GM12878 (cell line): ENCODE data around the gene FGFBP1. TPM values are rescaled to one million over a fixed set of nuclear protein-coding genes. Genes with fewer than 3 reads are reported as not detected.

Experiments used
- ATAC-seq: fragments of 200-7000 bp; cut with Tn5 transposase; 3 replicates; pipeline ENCODE4 v1.9.1; 2020; ENCODE audit warnings: mild to moderate bottlenecking, moderate library complexity
- BruUV-seq: library from RNA; stranded (reverse); fragments of 400-500 nt; replicated peaks from 2 replicates; lab custom pipeline; 2021; lab: Mats Ljungman, UMichigan
- CTCF ChIA-PET: fragments of 300-600 bp; sonication (Branson Sonifier 250); formaldehyde crosslinking; extraction: SDS; loops from one replicate; lab custom pipeline; 2021; ENCODE audit warnings: inconsistent platforms; lab: Yijun Ruan, JAX
- POLR2A ChIA-PET: fragments of 350-600 bp; formaldehyde crosslinking; extraction: SDS; loops from one replicate; lab custom pipeline; 2021; ENCODE audit warnings: inconsistent platforms; lab: Charles Lee
- RAD21 ChIA-PET: fragments of 300-600 bp; sonication (Branson Sonifier 250); formaldehyde crosslinking; loops from one replicate; lab custom pipeline; 2023; ENCODE audit warnings: antibody characterized with exemption; ENCODE audit not compliant: unreplicated experiment; lab: Charles Lee
- SMC1A ChIA-PET: fragments of 300-600 bp; sonication (Branson Sonifier 250); formaldehyde crosslinking; loops from one replicate; lab custom pipeline; 2023; ENCODE audit not compliant: unreplicated experiment, uncharacterized antibody; lab: Charles Lee
- DNase-seq: peaks from one replicate; pipeline ENCODE4 v3.0.0-alpha.2; 2011; ENCODE audit warnings: low read depth, low spot score
- FAIRE-seq: peaks from 3 replicates; lab custom pipeline; 2011; peaks lifted over from hg19 to GRCh38; lab: Jason Lieb, UNC
- H2AFZ ChIP-seq: 2 replicates; pipeline ENCODE4 v1.6.0; 2011; ENCODE audit warnings: low read depth, low read length, control low read depth; ENCODE audit not compliant: control insufficient read depth
- H3K27ac ChIP-seq: 2 replicates; pipeline ENCODE4 v1.5.1; 2011; ENCODE audit warnings: control low read depth; ENCODE audit not compliant: control insufficient read depth, insufficient read depth
- H3K27me3 ChIP-seq, 2 experiments: replicated peaks in 1 of 2; 2 replicates each; pipeline versions ENCODE4 v1.6.0 to v1.6.1; 2011; ENCODE audit warnings: low read length in 1 of 2; ENCODE audit not compliant: control insufficient read depth in 2 of 2, insufficient read depth in 2 of 2
- H3K36me3 ChIP-seq, 2 experiments: 2 replicates each; pipeline ENCODE4 v1.5.1; 2011; ENCODE audit warnings: low read length in 1 of 2; ENCODE audit not compliant: control insufficient read depth in 2 of 2, insufficient read depth in 2 of 2
- H3K4me1 ChIP-seq: 2 replicates; pipeline ENCODE4 v1.6.1; 2011; ENCODE audit warnings: mild to moderate bottlenecking, low read length, moderate library complexity, mixed read lengths; ENCODE audit not compliant: control insufficient read depth, insufficient read depth
- H3K4me2 ChIP-seq: 2 replicates; pipeline ENCODE4 v1.6.0; 2011; ENCODE audit warnings: control low read depth; ENCODE audit not compliant: control insufficient read depth, insufficient read depth
- H3K4me3 ChIP-seq: fragments of 200-600 bp; sonication (generic); 2 replicates; pipeline ENCODE4 v1.5.1; 2016
- H3K79me2 ChIP-seq: 2 replicates; pipeline ENCODE4 v1.6.0; 2011; ENCODE audit warnings: low read length; ENCODE audit not compliant: control insufficient read depth, insufficient read depth
- H3K9ac ChIP-seq: 2 replicates; pipeline ENCODE4 v1.8.0; 2011; ENCODE audit warnings: low read length, control low read depth, mixed read lengths; ENCODE audit not compliant: control insufficient read depth, insufficient read depth
- H3K9me3 ChIP-seq: replicated peaks from 3 replicates; pipeline ENCODE4 v1.5.1; 2011; ENCODE audit warnings: mild to moderate bottlenecking, low read length; ENCODE audit not compliant: control insufficient read depth, insufficient read depth
- H4K20me1 ChIP-seq: 2 replicates; pipeline ENCODE4 v1.6.0; 2011; ENCODE audit not compliant: control insufficient read depth, insufficient read depth
- BHLHE40 ChIP-seq, 2 experiments: fragments of 450-650 bp in 1 of 2; IDR thresholded peaks; 2 replicates each; pipeline ENCODE4 v1.6.1; 2011 to 2017; ENCODE audit warnings: low read depth in 2 of 2, borderline replicate concordance in 1 of 2, improper control_type of control experiment in 1 of 2, low read length in 1 of 2, mild to moderate bottlenecking in 1 of 2
- CBX3 ChIP-seq: fragments of 200-600 bp; sonication (generic); IDR thresholded peaks from 2 replicates; pipeline ENCODE4 v1.6.1; 2016; ENCODE audit warnings: low read depth, borderline replicate concordance
- CREM ChIP-seq: IDR thresholded peaks from 2 replicates; pipeline ENCODE4 v1.6.1; 2014; ENCODE audit warnings: antibody characterized with exemption, low read depth
- CUX1 ChIP-seq: IDR thresholded peaks from 2 replicates; pipeline ENCODE4 v1.6.1; 2012; ENCODE audit warnings: improper control_type of control experiment, low read depth, low read length; ENCODE audit not compliant: insufficient replicate concordance
- E4F1 ChIP-seq: fragments of 450-650 bp; IDR thresholded peaks from 2 replicates; pipeline ENCODE4 v1.6.1; 2018; ENCODE audit warnings: borderline replicate concordance, mild to moderate bottlenecking; ENCODE audit not compliant: partially characterized antibody
- MLLT1 ChIP-seq: fragments of 450-650 bp; IDR thresholded peaks from 2 replicates; pipeline ENCODE4 v1.6.1; 2016; ENCODE audit warnings: mild to moderate bottlenecking
- MTA3 ChIP-seq: IDR thresholded peaks from 2 replicates; pipeline ENCODE4 v1.6.1; 2012; ENCODE audit warnings: low read length, inconsistent platforms, borderline replicate concordance
- NR2C2 ChIP-seq: IDR thresholded peaks from 2 replicates; pipeline ENCODE4 v1.6.1; 2011; ENCODE audit warnings: borderline replicate concordance, low read depth; ENCODE audit not compliant: control insufficient read depth, insufficient read length
- SPI1 ChIP-seq: IDR thresholded peaks from 2 replicates; pipeline ENCODE4 v1.6.1; 2011; ENCODE audit warnings: low read depth, mild to moderate bottlenecking, low read length, moderate library complexity, borderline replicate concordance; ENCODE audit not compliant: insufficient read depth
- TAF1 ChIP-seq: IDR thresholded peaks from 2 replicates; pipeline ENCODE4 v1.6.1; 2011; ENCODE audit warnings: mild to moderate bottlenecking, low read depth, low read length, borderline replicate concordance
- ZBTB4 ChIP-seq: fragments of 450-650 bp; formaldehyde crosslinking; IDR thresholded peaks from 2 replicates; pipeline ENCODE4 v1.4.0; 2022; ENCODE audit warnings: mild to moderate bottlenecking, moderate library complexity
- WGBS: methylation state at CpG from one replicate; pipeline ENCODE4 v1.1.6; 2016; ENCODE audit warnings: low lambda C conversion rate; ENCODE audit not compliant: insufficient replicate concordance, insufficient coverage; ENCODE audit errors: missing lambda C conversion rate; 5-methylcytosine and 5-hydroxymethylcytosine counted together
- in situ Hi-C: fragments of 300-500 bp; cut with MboI; formaldehyde crosslinking; loops from 9 replicates; pipeline ENCODE4 v1.14.3; 2018; ENCODE audit warnings: mixed read lengths
- intact Hi-C: fragments of 100-400 bp; cut with micrococcal nuclease; formaldehyde crosslinking; loops from one replicate; pipeline ENCODE4 v1.14.2; 2022; ENCODE audit not compliant: unreplicated experiment
- polyA plus RNA-seq, 11 experiments: library from polyadenylated mRNA; depleted of rRNA in 4 of 11; unstranded in 6 of 11; stranded (reverse) in 5 of 11; fragments of >200 nt; fragmentation: Nextera tagmentation in 4 of 11; fragmentation: Illumina TruSeq in 1 of 11; extraction: Ambion mirVana in 4 of 11; extraction: Trizol in 1 of 11; gene quantifications; 1 replicate in 1 of 11; 2 replicates in 10 of 11; pipeline versions ENCODE4 v1.2.1 to v1.2.3, GENCODE V29; 2011 to 2016; ENCODE audit warnings: inconsistent platforms in 2 of 11, missing spikeins in 2 of 11, low read depth in 1 of 11
- total RNA-seq, 4 experiments: library from RNA; depleted of rRNA in 3 of 4; stranded (reverse); fragments of >200 nt in 3 of 4; fragmentation: Illumina TruSeq in 1 of 4; extraction: Trizol in 1 of 4; gene quantifications; 2 replicates each; pipeline versions ENCODE4 v1.2.1 to v1.2.3, GENCODE V29; 2013 to 2021

FGFBP1 gene
- total and polyA plus RNA-seq, 10 of the 15 experiments (the other 5 are each of a cell fraction or from before 2014, with no cell fraction given) = 0.09 to 0.11 (median 0.09) TPM; not detected in 7

DNA sequence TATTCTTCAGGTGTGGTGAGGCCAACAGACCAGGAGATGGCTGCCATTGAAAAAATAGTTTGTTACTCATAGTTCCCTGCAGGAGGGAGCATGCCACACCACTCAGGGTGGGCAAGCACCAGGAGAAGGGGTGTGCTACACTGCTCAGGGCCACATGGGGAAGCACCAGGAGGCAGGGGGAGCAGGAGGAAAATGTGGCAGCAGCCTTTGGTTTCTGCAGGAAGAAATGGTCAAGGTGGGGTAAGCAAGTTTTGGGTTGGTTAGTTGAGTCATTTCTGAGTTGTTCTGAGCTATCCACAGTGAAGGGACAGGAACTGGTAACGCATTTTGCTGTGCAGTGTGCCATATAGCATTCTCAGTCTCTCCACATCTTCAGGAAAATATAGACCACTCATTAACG, 23.8 kb downstream of the FGFBP1 start:
- ATAC-seq = no peak
- TF ChIP-seq NR2C2 = no peak
- no peak for TF ChIP-seq CBX3
- TF ChIP-seq MLLT1 = no peak
- no peak for TF ChIP-seq SPI1
- TF ChIP-seq CUX1 = no peak
- TF ChIP-seq MTA3 = no peak
- no peak for TF ChIP-seq BHLHE40 (IDR thresholded peaks at IDR 0.05; ENCODE audit: borderline replicate concordance in 1 of 2, low read depth in 2 of 2, low read length in 1 of 2)
- no peak for TF ChIP-seq E4F1
- TF ChIP-seq ZBTB4 (CRISPR knock-in tag) = no peak
- TF ChIP-seq TAF1 = no peak
- TF ChIP-seq CREM = no peak

More for the DNA sequence above, 23.8 kb downstream of the FGFBP1 start:
- no peaks in the 10 kb centered on the region for H4K20me1 ChIP-seq
- in situ Hi-C loops (no loop called here), intact Hi-C loops (no loop called here)
- POLR2A ChIA-PET = no interaction called here
- no peak overlapping the region for H3K4me3 ChIP-seq
- FAIRE-seq = no peak
- CTCF ChIA-PET = no interaction called here
- H3K4me1 ChIP-seq = no peaks in the 10 kb centered on the region
- no TSS peak for BruUV-seq
- no peaks in the 10 kb centered on the region; a peak in 1 of 4 replicates for H3K27me3 ChIP-seq
- 17% methylated on average over 2 of the region's 2 CpGs for WGBS
- H3K27ac ChIP-seq = no peak overlapping the region
- RAD21 ChIA-PET = no interaction called here
- H3K9ac ChIP-seq = no peak overlapping the region
- DNase-seq = no peak
- no peaks in the 10 kb centered on the region for H3K36me3 ChIP-seq
- SMC1A ChIA-PET = no interaction called here
- no peaks in the 10 kb centered on the region for H3K79me2 ChIP-seq
- H3K9me3 ChIP-seq = no peaks in the 10 kb centered on the region
- no peak overlapping the region for H3K4me2 ChIP-seq
- H2AFZ ChIP-seq = no peak overlapping the region
